C4-2B (cell line): ENCODE data around the gene MAP1A.

ENCODE experiments used
- ZFX ChIP-seq: fragments of 450-650 bp; IDR thresholded peaks from 2 replicates; pipeline ENCODE4 v1.6.1; 2017
- TF ChIP-seq, protein P1 (sequence below): fragments of 450-650 bp; conservative IDR thresholded peaks from 2 replicates; pipeline ENCODE4 v1.5.1; 2017; ENCODE audit warnings: mild to moderate bottlenecking

DNA sequence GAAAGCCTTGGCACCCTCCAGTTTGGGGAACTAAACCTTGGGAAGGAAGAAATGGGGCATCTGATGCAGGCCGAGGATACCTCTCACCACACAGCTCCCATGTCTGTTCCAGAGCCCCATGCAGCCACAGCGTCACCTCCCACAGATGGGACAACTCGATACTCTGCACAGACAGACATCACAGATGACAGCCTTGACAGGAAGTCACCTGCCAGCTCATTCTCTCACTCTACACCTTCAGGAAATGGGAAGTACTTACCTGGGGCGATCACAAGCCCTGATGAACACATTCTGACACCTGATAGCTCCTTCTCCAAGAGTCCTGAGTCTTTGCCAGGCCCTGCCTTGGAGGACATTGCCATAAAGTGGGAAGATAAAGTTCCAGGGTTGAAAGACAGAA, 7.7 kb downstream of the MAP1A start:
- TF ChIP-seq, protein P1, sequence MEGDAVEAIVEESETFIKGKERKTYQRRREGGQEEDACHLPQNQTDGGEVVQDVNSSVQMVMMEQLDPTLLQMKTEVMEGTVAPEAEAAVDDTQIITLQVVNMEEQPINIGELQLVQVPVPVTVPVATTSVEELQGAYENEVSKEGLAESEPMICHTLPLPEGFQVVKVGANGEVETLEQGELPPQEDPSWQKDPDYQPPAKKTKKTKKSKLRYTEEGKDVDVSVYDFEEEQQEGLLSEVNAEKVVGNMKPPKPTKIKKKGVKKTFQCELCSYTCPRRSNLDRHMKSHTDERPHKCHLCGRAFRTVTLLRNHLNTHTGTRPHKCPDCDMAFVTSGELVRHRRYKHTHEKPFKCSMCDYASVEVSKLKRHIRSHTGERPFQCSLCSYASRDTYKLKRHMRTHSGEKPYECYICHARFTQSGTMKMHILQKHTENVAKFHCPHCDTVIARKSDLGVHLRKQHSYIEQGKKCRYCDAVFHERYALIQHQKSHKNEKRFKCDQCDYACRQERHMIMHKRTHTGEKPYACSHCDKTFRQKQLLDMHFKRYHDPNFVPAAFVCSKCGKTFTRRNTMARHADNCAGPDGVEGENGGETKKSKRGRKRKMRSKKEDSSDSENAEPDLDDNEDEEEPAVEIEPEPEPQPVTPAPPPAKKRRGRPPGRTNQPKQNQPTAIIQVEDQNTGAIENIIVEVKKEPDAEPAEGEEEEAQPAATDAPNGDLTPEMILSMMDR = no peak
- TF ChIP-seq ZFX = no peak
